ENCODE measurements around the gene MVP. TPM values are rescaled to one million over a fixed set of nuclear protein-coding genes. Genes with fewer than 3 reads are reported as not detected.
A peak's percentile ranks its signal among the peaks of the same experiment; 100 is the strongest.

MVP gene
- total RNA-seq, 6 experiments from 2014 or later, result 234 to 296 (median 268) TPM

GRCh38 chr16:29860218-29860617 is 40.0 kb downstream of the MVP start:
- no peak overlapping the region for H3K27ac Mint-ChIP-seq
- peaks cover 5% of the 10 kb centered on the region for H3K27me3 Mint-ChIP-seq (ENCODE audit: insufficient read depth)
- H3K4me1 Mint-ChIP-seq (ENCODE audit: low read depth), result peaks cover 37% of the 10 kb centered on the region
- TF ChIP-seq CTCF (IDR thresholded peaks at IDR 0.05), result no peak
- H3K9me3 Mint-ChIP-seq, result no peaks in the 10 kb centered on the region
- no peak for DNase-seq
- no peak overlapping the region for H3K4me3 Mint-ChIP-seq
- peaks cover 21% of the 10 kb centered on the region for H3K36me3 Mint-ChIP-seq (ENCODE audit: low read depth)

- peaks cover 26% of the 10 kb centered on the region for H3K4me1 Mint-ChIP-seq (ENCODE audit: low read depth)
- peaks cover 21% of the 10 kb centered on the region for H3K36me3 Mint-ChIP-seq (ENCODE audit: low read depth)
- no peak; the same call in 1 of the 2 replicates for TF ChIP-seq CTCF (IDR thresholded peaks at IDR 0.05)
- DNase-seq, result no peak
- H3K27ac Mint-ChIP-seq, result peak overlapping the region; percentile 73
- H3K9me3 Mint-ChIP-seq, result no peaks in the 10 kb centered on the region
- H3K4me3 Mint-ChIP-seq, result peak overlapping the region; percentile 99
- peaks cover 1% of the 10 kb centered on the region; the same call in 1 of the 2 replicates for H3K27me3 Mint-ChIP-seq (ENCODE audit: insufficient read depth)
Observed at GRCh38 chr16:29862383-29862883, 42.2 kb downstream of the MVP start.

- Mint-ChIP-seq H3K4me1 (ENCODE audit: low read depth) (peaks cover 23% of the 10 kb centered on the region), H3K27me3 (ENCODE audit: insufficient read depth) (peaks cover 1% of the 10 kb centered on the region; the same call in 1 of the 2 replicates), H3K36me3 (ENCODE audit: low read depth) (peaks cover 21% of the 10 kb centered on the region), H3K27ac (peak within 1 kb of the TSS; percentile 99), H3K9me3 (no peaks in the 10 kb centered on the region), H3K4me3 (peak within 1 kb of the TSS; percentile 99)
- DNase-seq, result peak; percentile 91
- TF ChIP-seq CTCF (IDR thresholded peaks at IDR 0.05), result peak; percentile 64
Observed at GRCh38 chr16:29862884-29863668, 42.8 kb downstream of the MVP start, which contains the start of gene CDIPT. Gene CDIPT (minus strand): TSS chr16:29863226. CDS start chr16:29862857, 369 bp downstream.

GRCh38 chr16:29863669-29863984 is 43.4 kb downstream of the MVP start:
- H3K27me3 Mint-ChIP-seq (ENCODE audit: insufficient read depth), result peaks cover 1% of the 10 kb centered on the region; the same call in 1 of the 2 replicates
- no peak for DNase-seq
- no peak; the same call in 1 of the 2 replicates for TF ChIP-seq CTCF (IDR thresholded peaks at IDR 0.05)
- peak overlapping the region; percentile 99 for H3K27ac Mint-ChIP-seq
- H3K36me3 Mint-ChIP-seq (ENCODE audit: low read depth), result peaks cover 17% of the 10 kb centered on the region
- H3K4me3 Mint-ChIP-seq, result peak overlapping the region; percentile 99
- H3K4me1 Mint-ChIP-seq (ENCODE audit: low read depth), result peaks cover 19% of the 10 kb centered on the region
- no peaks in the 10 kb centered on the region for H3K9me3 Mint-ChIP-seq

- no peak overlapping the region for H3K4me3 Mint-ChIP-seq
- no peak for TF ChIP-seq CTCF (IDR thresholded peaks at IDR 0.05)
- no peak for DNase-seq
Observed at GRCh38 chr16:29864205-29864604, 43.9 kb downstream of the MVP start.

More at GRCh38 chr16:29864205-29864604, 43.9 kb downstream of the MVP start:
- Mint-ChIP-seq H3K36me3 (ENCODE audit: low read depth) (peaks cover 15% of the 10 kb centered on the region), H3K27ac (no peak overlapping the region), H3K4me1 (ENCODE audit: low read depth) (peaks cover 19% of the 10 kb centered on the region), H3K9me3 (no peaks in the 10 kb centered on the region), H3K27me3 (ENCODE audit: insufficient read depth) (peaks cover 4% of the 10 kb centered on the region; the same call in 1 of the 2 replicates)

Data from HFFc6 (cell line).